Right lobe of liver (tissue), 4 donors: Measurements from ENCODE around the gene RBFOX1.

Experiments used
- CTCF ChIP-seq, 4 donors: fragments of 200-600 bp in 3 of 4; fragments of 450-650 bp in 1 of 4; IDR thresholded peaks; one replicate each; pipeline versions ENCODE4 v1.5.1 to v1.8.0; 2016 to 2022; ENCODE audit warnings: antibody characterized with exemption in 4 of 4, mild to moderate bottlenecking in 2 of 4
- POLR2A ChIP-seq: fragments of 450-650 bp; IDR thresholded peaks from one replicate; pipeline ENCODE4 v1.6.1; 2017; ENCODE audit warnings: antibody characterized with exemption, mild to moderate bottlenecking
- donor health status: DM: no; HTN: no; CAD: no.
- donor health status: DM: no; HTN: no; CAD: no.
- donor health status: DM: no; HTN: yes; CAD: no.

- TF ChIP-seq POLR2A (no peak), CTCF (IDR thresholded peaks at IDR 0.05) (no peak)
These were observed 403.6 kb downstream of the RBFOX1 start for GRCh38 chr16:7736138-7736665.
